GOT3 (cell line): ENCODE measurements around the gene RNF38.
"Not testable (repeated sequence)": the region's sequence is repeated elsewhere in the genome, so short reads cannot be mapped to it uniquely, and the experiment has no call there.

Source experiments
- DNase-seq: peaks from one replicate; lab custom pipeline; 2025; ENCODE audit warnings: mixed read lengths; lab: John Stamatoyannopoulos, UW

RNF38 gene

DNA sequence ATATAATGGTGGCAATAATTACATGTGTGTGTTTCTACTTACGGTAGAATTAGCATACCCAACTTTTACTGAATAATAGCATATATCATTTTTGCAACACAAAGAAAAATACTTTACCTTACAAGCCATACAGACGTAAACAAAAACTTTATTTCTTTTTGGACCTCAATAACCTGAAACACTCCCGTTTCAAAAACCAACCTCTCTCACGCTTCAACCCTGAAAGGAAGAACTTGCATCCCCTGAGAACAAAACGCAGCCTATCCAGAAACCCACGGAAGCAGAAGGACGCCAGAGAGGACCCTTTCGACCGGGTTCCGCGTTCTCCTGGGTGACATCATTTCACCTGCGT lies at the start of gene RNF38:
Gene RNF38, minus strand, starts transcription at position 290 of the 352 bp plus-strand sequence. Its CDS starts 161 bp downstream, at position 129.
- no peak for DNase-seq

DNA sequence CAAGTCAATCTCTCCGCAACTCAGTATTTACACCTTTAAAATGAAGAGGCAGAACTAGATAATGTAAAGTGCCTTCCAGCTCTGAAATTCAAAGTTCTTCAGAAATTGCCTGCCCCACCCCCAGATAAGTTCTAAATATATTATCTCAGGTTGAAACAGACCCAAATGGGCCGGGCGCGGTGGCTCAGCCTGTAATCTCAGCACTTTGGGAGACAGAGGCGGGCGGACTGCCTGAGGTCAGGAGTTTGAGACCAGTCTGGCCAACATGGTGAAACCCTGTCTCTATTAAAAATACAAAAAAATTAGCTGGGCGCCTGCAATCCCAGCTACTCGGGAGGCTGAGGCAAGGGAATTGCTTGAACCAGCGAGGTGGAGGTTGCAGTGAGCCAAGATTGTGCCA lies 48.5 kb upstream of the RNF38 start:
- not testable (repeated sequence) for DNase-seq

DNA sequence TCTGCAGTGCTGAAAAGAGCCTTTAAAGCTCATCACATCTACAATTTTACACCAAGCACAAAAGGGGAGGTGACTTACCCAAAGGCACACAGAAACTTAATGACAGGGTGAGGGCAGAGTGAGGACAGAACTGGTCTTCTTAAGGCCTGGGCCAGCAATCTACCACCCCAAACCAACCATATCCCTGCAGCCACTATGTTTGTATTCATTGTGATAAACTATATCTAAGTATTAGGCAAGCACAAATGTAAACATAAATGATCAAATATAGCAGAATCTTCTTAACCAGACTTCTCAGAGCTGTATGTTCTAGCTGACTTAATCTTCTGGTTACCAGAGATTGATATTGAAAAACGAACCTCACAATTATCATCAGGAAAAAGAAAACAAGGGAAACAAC lies 47.9 kb upstream of the RNF38 start:
- no peak for DNase-seq

- not testable (repeated sequence) for DNase-seq
Observed at GRCh38 chr9:36446678-36447077, 46.6 kb upstream of the RNF38 start.

DNA sequence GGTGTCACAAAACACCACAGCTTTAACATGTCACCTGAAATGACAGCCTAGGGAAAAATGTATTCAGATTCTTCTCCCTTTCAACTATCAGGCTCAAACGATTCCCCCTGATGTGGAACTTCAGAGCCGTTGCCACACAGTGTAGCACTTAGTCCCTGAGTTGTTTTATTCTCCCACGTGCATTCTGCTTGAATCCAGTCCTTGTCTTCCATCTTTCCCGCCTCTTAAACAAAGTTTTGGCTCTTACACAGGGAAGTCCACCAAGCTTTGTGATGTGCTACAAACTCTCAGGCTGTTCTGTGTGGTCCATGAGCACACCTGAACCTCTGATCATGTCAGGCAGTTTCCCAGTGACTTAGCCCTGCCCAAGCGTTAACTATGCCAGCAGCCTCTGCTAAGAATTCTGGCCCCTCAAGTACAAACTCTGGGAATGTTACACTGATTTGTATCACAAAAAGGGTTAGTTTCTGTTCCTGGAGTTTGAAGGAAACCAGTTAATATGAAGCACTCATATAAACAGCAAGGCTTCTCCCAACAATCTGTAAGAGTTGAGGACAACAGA lies 45.8 kb upstream of the RNF38 start:
- no peak for DNase-seq

GRCh38 chr9:36444203-36444602 lies 44.1 kb upstream of the RNF38 start:
- DNase-seq = no peak

GRCh38 chr9:36443581-36443980 lies 43.5 kb upstream of the RNF38 start:
- no peak for DNase-seq

DNA sequence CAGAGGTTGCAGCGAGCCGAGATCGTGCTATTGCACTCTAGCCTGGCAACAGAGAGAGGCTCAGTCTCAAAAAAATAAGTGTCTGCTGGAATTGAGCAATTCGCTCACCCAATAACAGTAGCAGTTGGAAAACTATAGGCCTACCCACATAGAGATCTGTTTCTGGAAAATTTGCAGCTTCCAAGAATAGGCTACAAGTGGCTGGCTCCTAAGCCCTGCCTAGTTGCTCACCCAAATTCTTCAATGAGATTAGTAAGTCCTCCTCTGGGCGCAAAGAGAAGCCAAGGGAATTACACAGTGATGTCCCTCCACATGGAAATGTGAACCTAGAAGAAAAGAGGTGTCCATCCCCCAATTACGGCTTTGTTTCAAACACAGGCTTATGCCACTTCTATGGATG lies 42.6 kb upstream of the RNF38 start:
- DNase-seq = no peak

- no peak for DNase-seq
Observed at GRCh38 chr9:36441966-36442365, 41.9 kb upstream of the RNF38 start.

DNA sequence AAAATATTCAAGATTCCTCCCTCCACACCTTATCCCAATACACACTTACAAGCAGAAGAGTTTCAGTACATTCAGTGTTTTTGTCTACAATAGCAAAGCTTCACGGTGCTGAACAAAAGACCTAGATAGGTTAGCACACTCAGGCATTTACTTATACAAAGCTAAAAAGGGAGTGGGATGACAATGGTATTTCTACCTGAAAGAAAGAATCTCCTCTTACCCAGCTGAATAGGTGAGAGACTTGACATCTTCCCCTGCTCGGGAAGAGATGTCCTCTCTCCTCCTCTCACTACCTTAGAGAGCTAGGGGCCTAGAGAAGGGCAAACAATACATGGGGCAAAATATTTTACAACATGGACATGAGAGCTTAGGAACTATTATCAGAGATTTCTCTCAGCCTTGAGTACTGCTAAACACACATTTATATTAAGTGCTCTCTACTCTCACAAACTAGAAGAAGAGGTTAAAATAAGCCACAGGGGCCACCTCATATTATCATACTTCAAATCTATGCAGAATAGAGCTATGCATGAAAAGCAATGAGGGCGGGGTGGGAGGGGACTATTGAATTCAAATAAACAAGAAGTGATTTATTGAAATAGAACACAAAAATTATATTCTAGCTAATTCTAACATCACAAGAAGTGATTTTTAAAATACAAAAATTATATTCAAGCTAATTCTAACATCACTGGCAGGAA lies 38.6 kb upstream of the RNF38 start:
- DNase-seq = no peak

- no peak for DNase-seq
Observed at GRCh38 chr9:36437790-36438189, 37.7 kb upstream of the RNF38 start.

- DNase-seq = no peak
Observed at GRCh38 chr9:36436909-36437308, 36.8 kb upstream of the RNF38 start.

DNA sequence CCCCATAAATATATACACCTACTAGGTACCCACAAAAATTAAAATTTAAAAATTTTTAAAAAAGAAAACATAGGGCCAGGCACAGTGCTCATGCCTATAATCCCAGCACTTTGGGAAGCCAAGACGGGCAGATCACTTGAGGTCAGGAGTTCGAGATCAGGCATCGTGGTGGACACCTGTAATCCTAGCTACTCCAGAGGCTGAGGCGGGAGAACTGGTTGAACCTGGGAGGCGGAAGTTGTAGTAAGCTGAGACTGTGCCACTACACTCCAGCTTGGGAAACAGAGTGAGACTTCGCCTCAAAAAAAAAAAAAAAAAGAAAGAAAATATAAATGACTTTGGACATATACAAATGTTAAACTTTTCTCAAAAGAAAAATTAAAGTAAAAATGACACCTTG lies 33.3 kb upstream of the RNF38 start:
- DNase-seq = no peak

DNA sequence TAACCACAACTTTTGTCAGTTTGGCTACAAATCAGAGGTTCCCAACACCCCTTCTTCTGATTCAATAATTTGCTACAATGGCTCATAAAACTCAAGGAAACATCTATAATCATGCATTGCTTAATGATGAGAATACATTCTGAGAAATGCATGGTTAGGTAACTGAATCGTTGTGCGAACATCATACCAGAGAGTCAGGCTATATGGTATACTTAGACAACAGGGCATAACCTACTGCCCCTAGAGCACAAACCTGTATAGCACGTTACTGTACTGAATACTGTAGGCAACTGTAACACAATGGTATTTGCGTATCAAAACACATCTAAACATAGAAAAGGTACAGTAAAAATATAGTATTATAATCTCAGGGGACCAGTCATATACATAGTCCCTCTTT lies 31.0 kb upstream of the RNF38 start:
- no peak for DNase-seq

GRCh38 chr9:36426945-36427344 lies 26.9 kb upstream of the RNF38 start:
- no peak for DNase-seq

DNA sequence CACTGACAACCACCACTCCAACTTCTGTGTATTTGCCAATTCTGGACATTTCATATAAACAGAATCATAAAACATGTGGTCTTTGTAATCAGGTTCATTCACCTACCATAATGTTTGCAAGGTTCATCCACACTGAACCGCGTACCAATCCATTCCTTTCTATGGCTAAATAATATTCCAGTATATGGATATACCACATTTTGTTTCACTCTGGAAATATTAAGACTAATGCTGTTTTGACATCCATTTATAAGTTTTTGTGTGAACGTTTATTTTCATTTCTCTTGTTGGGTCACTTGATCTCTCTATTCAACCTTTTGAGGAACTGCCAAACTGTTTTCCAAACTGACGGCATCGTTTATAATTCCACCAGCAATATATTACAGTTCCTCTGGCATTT lies 26.3 kb upstream of the RNF38 start:
- DNase-seq = no peak

DNA sequence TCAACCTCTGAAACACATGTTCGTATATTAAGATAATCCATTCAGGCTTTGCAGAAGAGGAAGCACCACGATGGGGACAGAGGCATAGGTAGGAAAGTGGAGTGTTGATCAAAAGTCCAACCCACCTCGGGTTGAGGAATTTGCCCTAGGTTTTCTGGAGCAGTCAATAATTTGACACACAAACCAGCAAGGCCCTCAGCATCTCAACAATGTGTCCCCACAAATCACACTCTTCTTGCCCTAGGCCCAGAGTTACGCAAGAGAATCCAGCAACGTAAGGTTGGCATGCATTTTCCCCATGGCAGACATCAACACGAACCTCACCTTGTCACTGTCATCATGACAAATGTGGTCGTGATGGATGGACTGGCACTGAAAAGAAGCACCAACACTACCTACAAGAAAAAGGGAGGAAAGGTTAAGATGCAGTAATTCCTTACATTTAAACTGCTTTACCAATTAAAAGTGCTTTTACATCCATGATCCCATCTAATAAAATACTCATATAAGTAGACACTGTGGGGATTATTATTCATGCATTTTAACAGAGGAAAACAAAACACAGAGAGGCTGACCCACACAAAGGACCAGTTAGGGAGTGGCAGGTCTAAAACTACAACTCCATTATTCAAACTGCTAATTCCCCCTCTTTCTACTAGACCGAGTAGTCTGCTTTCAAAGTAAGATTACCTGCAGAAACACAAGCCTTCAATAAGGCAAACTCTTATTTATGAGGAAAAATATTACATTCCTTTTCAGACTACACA lies 24.4 kb upstream of the RNF38 start:
- DNase-seq = no peak

DNA sequence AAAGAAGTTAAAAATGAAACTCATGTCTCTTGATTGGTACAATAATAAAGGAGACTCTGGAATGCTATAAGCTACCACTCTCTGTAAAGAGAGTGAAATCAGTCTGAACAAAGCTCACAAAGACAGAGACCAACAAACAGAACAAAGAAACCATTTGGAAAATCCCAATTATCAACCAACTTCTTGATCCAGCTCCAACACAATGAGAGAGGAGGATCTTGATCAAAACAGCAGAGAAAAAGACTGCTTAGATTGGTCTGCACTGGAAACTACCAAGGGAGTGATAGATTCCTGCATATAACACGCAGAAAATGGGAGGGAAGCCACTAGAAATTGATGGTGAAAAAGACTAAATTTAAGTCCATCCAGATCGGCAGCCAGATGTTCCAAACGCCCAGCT lies 23.1 kb upstream of the RNF38 start:
- no peak for DNase-seq

- DNase-seq = no peak
Observed at GRCh38 chr9:36416890-36417289, 16.8 kb upstream of the RNF38 start.

DNA sequence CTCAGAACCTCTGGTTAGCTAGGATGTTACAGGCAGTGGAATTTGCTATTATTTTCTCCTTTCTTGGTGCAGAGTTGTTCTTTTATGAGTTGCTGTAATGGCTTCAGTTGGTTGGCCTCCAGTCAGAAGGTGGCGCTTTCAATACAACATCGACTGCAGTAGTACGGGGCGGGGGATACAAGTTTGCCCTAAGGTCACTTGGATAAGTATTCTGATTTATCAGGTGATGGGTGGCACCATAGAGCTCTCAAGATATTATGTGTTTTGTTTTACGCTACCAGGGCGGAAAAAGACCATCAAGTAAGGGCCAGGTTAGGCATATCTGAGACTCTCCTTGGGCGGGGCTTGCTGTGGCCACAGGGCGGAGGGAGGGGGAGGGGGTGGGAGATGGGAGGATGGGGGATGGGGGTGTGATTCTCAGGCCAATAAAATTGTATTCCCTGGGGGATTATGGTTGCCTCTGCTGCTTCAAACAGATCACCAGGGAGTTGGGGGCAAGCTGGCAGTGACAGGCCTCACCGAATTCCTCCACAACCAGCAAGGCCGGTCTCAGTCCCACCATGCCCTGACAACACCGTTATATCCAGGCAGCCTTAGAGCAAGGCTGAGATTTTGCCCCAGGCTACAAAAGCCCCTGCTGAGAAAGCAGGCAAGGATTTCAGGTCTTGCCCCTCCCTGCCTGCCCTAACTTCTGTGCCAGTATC lies 15.9 kb upstream of the RNF38 start:
- DNase-seq = no peak

- not testable (repeated sequence) for DNase-seq
Observed at GRCh38 chr9:36411410-36411809, 11.3 kb upstream of the RNF38 start.

GRCh38 chr9:36409076-36409475 lies 9.0 kb upstream of the RNF38 start:
- DNase-seq = not testable (repeated sequence)
